Right kidney (tissue), 9 donors: ENCODE data around the gene ULBP3.
A peak's percentile ranks its signal among the peaks of the same experiment; 100 is the strongest.

ENCODE experiments used
- DNase-seq: peaks from one replicate; pipeline ENCODE4 v3.0.0-alpha.2; 2016
- long read RNA-seq, 8 donors: transcript quantifications; one replicate each; lab custom pipeline, GENCODE V29; 2026

Gene ULBP3
- long read RNA-seq, donor 1, transcript ULBP3-201 (5 exons, 988 nt): major isoform, 5 of 5 reads
- long read RNA-seq, donor 1, partial matches to known transcripts: 0 of 5 reads
- long read RNA-seq, donor 1, other reads (novel, unspliced or antisense): 0 of 5 reads
- long read RNA-seq, donor 2, partial matches to known transcripts: 0 of 4 reads
- long read RNA-seq, donor 2, other reads (novel, unspliced or antisense): 0 of 4 reads
- long read RNA-seq, donor 3, partial matches to known transcripts: 0 of 2 reads
- long read RNA-seq, donor 3, other reads (novel, unspliced or antisense): 0 of 2 reads
- long read RNA-seq, donor 4, partial matches to known transcripts: 0 of 4 reads
- long read RNA-seq, donor 4, other reads (novel, unspliced or antisense): 0 of 4 reads
- long read RNA-seq, donor 5, partial matches to known transcripts: 0 of 4 reads
- long read RNA-seq, donor 5, other reads (novel, unspliced or antisense): 0 of 4 reads
- long read RNA-seq, donor 6: 0 reads
- long read RNA-seq, donor 7, transcript ULBP3-201 (5 exons, 988 nt): major isoform, 6 of 6 reads
- long read RNA-seq, donor 7, partial matches to known transcripts: 0 of 6 reads
- long read RNA-seq, donor 7, other reads (novel, unspliced or antisense): 0 of 6 reads
- long read RNA-seq, donor 8, partial matches to known transcripts: 0 of 1 reads
- long read RNA-seq, donor 8, other reads (novel, unspliced or antisense): 0 of 1 reads

DNA sequence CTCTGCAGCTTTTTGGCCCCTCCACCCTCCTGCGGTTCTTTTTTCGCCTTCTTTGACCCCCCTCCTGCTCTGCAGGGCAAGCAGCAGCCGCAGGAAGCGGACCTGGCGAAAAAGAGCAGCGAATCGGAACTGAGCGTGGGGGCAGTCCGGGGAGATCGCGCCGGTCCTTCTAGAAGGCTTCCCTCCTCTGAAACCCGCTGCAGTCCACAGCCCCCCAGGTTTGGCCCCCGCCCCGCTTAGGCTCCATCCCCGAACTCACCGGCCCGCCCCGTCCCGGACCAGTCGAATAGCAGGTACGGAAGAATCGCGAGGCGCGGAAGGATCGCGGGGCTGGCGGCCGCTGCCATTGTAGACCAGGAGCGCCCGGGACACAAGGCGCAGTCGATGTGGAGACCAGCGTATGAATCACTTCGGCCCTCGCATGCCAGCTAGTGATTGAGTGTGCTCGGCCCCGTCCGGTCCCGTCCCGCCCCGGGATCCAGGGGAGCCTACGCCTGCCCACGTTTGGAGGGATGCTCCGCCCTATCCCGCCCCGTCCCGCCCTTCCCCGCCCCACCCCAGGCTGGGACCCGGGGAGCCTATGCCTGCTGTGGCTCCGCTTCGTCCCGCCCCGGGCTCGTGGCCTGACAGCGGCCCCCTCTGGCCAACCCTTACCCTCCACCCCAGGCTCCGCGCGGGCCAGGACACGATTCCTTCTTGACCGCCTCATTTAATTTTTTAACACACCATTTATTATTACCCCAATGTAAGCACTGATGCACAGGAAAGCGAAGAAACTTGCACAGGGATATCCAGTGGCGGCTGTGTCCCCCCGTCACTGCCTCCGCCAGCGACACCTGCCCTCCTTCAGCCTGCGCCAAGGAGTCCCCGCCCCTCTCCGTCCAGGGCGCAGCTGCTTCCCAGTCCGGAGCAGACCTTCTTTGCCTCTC is at the start of gene ULBP3:
ULBP3 (minus strand) TSS at position 402 of the 929 bp plus-strand sequence; CDS start at position 347, 55 bp downstream.
- DNase-seq: peak; percentile 88

- peak; percentile 37 for DNase-seq
These were observed 49.7 kb upstream of the ULBP3 start for GRCh38 chr6:150118627-150119026.

DNA sequence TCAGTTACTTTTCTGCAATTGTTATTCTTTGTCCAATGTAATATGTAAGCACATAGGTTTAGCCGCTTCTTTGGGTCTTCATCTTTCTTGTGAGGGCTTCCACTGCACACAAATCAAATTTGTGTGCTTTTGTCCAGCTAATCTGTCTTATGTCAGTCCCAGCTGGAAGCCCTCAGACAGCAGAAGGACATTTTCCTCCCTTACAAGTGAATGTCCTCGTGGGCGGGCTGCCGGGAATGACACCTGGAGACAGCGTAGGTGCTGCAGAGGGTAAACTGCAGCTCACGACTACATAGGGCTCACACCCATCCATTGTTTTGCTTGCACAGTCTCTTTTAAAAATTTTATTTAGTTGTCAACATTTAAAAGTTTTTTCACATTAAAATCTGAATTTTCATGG is 49.3 kb upstream of the ULBP3 start:
- peak; percentile 44 for DNase-seq

GRCh38 chr6:150116200-150116800 is 47.4 kb upstream of the ULBP3 start:
- DNase-seq: no peak

DNA sequence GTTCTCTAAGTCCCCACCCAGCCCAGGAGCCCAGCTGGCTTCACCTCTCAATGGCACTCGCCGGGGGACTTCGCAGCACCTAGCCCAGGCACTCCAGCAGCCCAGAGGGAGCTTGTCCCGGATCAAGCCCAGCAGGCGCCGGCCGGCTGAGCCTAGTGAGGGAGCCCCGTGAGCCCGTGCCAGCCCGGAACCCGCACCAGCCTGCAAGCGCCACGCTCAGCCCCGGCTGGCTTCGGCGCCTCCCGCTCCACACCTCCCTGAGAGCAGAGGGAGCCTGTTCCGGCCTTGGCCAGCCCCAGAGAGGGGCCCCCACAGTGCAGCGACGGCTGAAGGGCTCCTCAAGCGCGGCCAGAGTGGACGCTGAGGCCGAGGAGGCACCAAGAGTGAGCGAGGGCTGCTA is 46.8 kb upstream of the ULBP3 start:
- DNase-seq: no peak

GRCh38 chr6:150112233-150112632 is 43.3 kb upstream of the ULBP3 start:
- DNase-seq: no peak

GRCh38 chr6:150102750-150103270 is 33.9 kb upstream of the ULBP3 start:
- DNase-seq: no peak

DNA sequence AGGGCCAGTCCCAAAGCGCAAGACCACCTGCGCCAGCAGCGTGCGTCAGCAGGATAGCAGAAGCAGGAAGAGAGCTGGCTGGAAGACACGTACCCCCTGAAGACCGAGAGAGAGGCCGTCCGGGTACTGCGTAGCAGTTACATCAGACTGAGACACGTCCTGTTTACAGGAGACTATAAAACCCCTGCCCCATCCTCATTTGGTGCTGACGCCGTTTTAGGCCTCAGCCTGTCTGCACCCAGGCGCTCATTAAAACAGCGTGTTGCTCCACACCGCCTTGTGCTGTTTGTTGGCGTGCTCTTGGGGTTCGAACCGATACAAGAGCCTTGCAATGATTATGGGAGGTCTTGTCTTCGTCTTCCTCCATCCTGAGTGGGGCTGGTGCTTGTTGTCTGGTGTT is 31.8 kb upstream of the ULBP3 start:
- no peak for DNase-seq

DNA sequence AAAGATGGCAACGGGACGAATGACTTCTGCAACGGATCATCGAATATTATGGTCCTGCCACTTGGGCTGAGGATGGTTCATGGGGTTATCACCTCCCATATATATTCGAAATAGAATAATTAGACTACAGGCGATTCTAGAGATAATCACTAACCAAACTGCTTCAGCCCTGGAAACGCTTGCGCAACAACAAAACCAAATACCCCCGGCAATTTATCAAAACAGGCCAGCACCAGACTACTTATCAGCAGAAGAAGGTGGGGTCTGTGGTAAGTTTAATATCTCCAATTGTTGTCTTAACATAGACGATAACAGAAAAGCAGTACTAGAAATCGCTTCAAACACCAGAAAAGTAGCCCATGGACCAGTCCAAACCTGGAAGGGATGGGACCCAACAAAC is 31.0 kb upstream of the ULBP3 start:
- DNase-seq: no peak

- no peak for DNase-seq
These were observed 30.6 kb upstream of the ULBP3 start for GRCh38 chr6:150099546-150099945.

GRCh38 chr6:150098155-150098554 is 29.2 kb upstream of the ULBP3 start:
- DNase-seq: no peak

GRCh38 chr6:150093397-150093796 is 24.5 kb upstream of the ULBP3 start:
- DNase-seq: no peak

GRCh38 chr6:150091476-150091875 is 22.6 kb upstream of the ULBP3 start:
- no peak for DNase-seq

DNA sequence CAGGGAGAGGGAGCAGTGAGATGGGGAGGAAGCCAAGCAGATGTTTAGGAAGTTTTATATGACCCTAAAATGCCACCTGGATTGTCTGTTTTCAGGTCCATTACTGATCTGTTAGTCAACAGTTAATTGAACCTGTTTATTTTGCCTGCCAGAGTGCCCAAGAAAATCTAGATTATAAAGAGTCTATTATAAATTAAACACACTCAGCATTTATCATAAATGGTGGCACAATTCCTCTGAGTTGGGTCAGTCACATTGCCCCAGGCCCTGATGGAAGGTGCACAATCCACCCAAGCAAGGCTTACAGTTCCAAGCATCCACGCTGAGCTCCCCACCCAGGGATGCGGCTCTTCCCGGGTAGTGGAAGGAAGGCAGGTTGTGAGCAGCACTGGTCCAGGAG is 21.4 kb upstream of the ULBP3 start:
- no peak for DNase-seq

- no peak for DNase-seq
These were observed 19.7 kb upstream of the ULBP3 start for GRCh38 chr6:150088481-150089154.

DNA sequence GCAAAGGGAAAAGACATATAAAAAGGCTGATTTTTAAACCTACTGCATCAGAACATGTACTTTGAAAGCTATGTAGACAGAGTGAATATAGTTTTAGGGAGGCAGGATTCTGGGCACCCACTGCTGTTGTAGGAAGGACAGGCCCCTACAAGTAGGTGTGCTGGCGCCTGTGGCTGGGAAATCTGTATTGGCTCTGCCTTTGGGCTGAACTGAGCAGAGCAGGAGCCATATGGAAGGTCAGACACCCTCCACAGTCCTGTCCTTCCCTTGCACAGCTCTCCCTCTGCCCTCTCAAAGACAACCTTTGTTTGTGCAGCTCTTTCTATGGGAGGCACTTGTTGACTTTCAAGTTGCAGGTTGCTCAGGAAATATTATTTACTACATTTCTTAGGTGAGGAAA is 18.4 kb upstream of the ULBP3 start:
- no peak for DNase-seq

DNA sequence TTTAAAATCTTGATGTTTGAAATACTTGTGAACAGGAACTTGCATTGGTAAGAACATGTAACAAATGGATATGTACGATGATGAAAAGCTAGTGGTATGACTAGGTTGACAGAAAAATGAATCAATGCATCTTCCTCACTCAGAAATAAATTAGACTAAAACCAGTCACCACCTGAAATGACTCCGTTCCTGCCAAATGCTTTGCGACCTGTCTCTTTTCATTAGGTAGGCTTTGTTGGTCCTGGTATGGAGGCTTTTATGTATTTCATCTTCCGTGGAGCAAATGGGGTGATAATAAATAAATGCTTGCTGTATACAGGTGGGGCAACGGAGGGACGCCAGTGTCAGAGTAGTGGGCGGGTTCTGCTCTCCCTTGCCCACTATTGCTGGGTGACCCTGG is 17.1 kb upstream of the ULBP3 start:
- DNase-seq: no peak

DNA sequence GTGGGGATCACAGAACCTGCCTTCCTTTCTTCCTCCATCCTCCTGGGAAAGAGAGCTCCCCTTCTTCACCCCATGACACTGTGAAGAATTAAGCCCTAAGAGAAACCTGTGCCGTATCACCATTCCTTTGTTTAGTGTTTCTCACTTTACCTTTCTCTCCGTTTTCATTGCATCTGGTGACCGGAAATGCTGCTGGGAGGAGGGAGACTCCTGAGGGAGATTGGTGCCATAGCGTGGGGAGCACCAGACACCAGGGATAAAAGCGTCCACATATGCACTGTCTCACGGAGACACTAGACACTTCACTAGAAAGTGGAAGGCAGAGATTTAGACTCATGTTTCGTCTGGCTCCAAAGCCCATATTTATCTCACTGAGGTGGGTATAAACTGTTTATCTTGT is 15.5 kb upstream of the ULBP3 start:
- no peak for DNase-seq

DNA sequence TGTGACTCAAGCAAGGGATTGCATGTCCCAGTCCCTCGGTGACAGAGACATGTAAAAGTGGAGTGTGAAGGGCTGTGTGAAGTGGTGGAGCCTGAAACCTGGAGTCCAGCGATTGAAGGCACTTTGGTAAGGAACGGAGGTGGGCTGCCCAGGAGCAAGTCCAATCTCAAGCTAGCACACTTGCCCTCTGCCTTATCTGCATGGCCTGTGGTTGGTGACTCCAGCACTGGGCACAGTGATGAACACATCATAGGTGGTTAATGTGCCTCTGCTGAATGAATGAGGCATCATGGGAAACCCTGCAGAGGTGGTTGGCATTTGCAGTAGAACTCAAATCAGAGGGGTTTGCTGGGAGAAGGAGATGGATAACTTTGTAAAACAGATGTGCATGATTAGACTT is 14.9 kb upstream of the ULBP3 start:
- DNase-seq: no peak

DNA sequence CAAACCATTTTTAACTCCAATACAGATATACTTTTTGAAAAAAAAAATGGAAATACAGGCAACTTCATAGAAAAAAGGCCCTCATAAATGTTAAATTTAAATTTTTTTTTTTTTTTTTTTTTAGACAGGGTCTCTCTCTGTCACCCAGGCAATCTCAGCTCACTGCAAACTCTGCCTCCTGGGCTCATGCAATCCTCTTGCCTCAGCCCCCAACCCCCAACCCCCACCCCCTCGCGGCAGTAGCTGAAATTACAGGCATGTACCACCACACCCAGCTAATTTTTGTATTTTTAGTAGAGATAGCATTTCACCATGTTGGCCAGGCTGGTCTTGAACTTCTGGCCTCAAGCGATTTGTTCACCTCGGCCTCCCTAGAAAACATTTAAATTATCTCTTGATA is 12.8 kb upstream of the ULBP3 start:
- DNase-seq: no peak

DNA sequence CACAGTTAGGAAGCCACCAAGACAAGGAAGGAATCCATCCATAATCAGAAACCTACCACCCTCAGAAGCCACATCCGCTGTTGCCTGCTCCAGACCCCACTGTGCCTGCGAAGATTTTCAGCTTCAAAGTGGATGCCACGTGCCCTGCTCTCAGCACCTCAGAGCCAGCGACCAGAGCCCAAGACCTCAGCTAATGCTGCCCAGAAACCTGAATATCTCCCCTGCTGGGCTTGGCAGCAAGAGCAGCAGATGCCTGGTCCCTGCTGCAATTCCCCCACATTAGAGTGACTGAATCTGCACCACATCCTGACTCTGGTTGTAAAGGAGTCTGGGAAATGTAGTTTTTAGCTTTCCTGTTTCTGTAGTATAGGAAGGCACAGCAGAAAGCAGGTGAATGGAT is 10.7 kb upstream of the ULBP3 start:
- DNase-seq: no peak

DNA sequence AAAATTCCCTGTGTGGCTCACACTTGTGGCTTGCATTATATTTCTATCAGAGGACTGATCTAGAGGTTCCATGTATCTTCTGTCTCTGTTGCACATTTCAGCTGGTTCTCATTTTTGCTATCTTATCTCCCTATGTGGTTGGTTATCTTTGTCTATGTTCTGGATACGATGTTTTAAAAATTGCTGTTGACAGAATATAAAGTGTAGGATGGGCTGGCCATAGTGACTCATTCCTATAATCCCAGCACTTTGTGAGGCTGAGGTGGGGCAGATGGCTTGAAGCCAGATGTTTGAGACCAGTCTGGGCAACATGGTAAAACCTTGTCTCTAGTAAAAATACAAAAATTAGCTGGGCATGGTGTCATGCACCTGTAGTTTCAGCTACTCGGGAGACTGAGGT is 9.9 kb upstream of the ULBP3 start:
- DNase-seq: no peak
